NCI-H524 (cell line): Measurements from ENCODE around the gene ZNF281.

Experiments
- DNase-seq, 2 experiments: peaks; one replicate each; lab custom pipeline; 2025; lab: John Stamatoyannopoulos, UW

ZNF281 gene

GRCh38 chr1:200386416-200386815 is 23.4 kb downstream of the ZNF281 start:
- DNase-seq = no peak

- no peak for DNase-seq
Observed at GRCh38 chr1:200384818-200385390, 24.9 kb downstream of the ZNF281 start.

- DNase-seq = no peak
Observed at GRCh38 chr1:200381256-200381984, 28.4 kb downstream of the ZNF281 start.

GRCh38 chr1:200380589-200381021 is 29.2 kb downstream of the ZNF281 start:
- DNase-seq = no peak

- no peak for DNase-seq
Observed at GRCh38 chr1:200379940-200380588, 29.8 kb downstream of the ZNF281 start.

- DNase-seq = no peak
Observed at GRCh38 chr1:200379432-200379757, 30.4 kb downstream of the ZNF281 start.

- DNase-seq = no peak
Observed at GRCh38 chr1:200378096-200378495, 31.7 kb downstream of the ZNF281 start.

- DNase-seq = no peak
Observed at GRCh38 chr1:200376528-200376927, 33.3 kb downstream of the ZNF281 start.

GRCh38 chr1:200374569-200375295 is 35.1 kb downstream of the ZNF281 start:
- no peak for DNase-seq

GRCh38 chr1:200373811-200374231 is 36.0 kb downstream of the ZNF281 start:
- no peak for DNase-seq

- no peak for DNase-seq
Observed at GRCh38 chr1:200372885-200373181, 37.0 kb downstream of the ZNF281 start.

- no peak for DNase-seq
Observed at GRCh38 chr1:200372095-200372884, 37.5 kb downstream of the ZNF281 start.

GRCh38 chr1:200369706-200370105 is 40.1 kb downstream of the ZNF281 start:
- DNase-seq = no peak

- DNase-seq = no peak
Observed at GRCh38 chr1:200369131-200369530, 40.7 kb downstream of the ZNF281 start.

- no peak for DNase-seq
Observed at GRCh38 chr1:200368556-200368955, 41.3 kb downstream of the ZNF281 start.

- DNase-seq = no peak
Observed at GRCh38 chr1:200367841-200368534, 41.8 kb downstream of the ZNF281 start.

GRCh38 chr1:200366577-200367253 is 43.1 kb downstream of the ZNF281 start:
- DNase-seq = no peak

GRCh38 chr1:200365897-200366426 is 43.9 kb downstream of the ZNF281 start:
- DNase-seq = no peak

GRCh38 chr1:200364831-200365230 is 45.0 kb downstream of the ZNF281 start:
- DNase-seq = no peak

- no peak for DNase-seq
Observed at GRCh38 chr1:200364091-200364759, 45.6 kb downstream of the ZNF281 start.
